NCI-H2227 (cell line): Measurements from ENCODE around the gene ADAMTS18.

Experiments
- DNase-seq: peaks from one replicate; lab custom pipeline; 2025; ENCODE audit not compliant: unreplicated experiment; lab: John Stamatoyannopoulos, UW

ADAMTS18 gene

GRCh38 chr16:77399066-77399465, 35.8 kb downstream of the ADAMTS18 start:
- no peak for DNase-seq

- no peak for DNase-seq
Observed at GRCh38 chr16:77398495-77398894, 36.3 kb downstream of the ADAMTS18 start.

GRCh38 chr16:77396461-77396860, 38.4 kb downstream of the ADAMTS18 start:
- DNase-seq = no peak

- DNase-seq = no peak
Observed at GRCh38 chr16:77394699-77395098, 40.1 kb downstream of the ADAMTS18 start.

GRCh38 chr16:77393955-77394354, 40.9 kb downstream of the ADAMTS18 start:
- no peak for DNase-seq

GRCh38 chr16:77387815-77388209, 47.0 kb downstream of the ADAMTS18 start:
- no peak for DNase-seq

GRCh38 chr16:77386831-77387814, 47.7 kb downstream of the ADAMTS18 start:
- DNase-seq = no peak

- peak; percentile 45 for DNase-seq
Observed at GRCh38 chr16:77385481-77385880, 49.4 kb downstream of the ADAMTS18 start.

- peak; percentile 64 for DNase-seq
Observed at GRCh38 chr16:77383606-77384187, 51.1 kb downstream of the ADAMTS18 start.

GRCh38 chr16:77376358-77376757, 58.5 kb downstream of the ADAMTS18 start:
- DNase-seq = no peak

GRCh38 chr16:77375396-77375795, 59.4 kb downstream of the ADAMTS18 start:
- no peak for DNase-seq

GRCh38 chr16:77374384-77374783, 60.5 kb downstream of the ADAMTS18 start:
- DNase-seq = no peak

- DNase-seq = no peak
Observed at GRCh38 chr16:77373726-77374125, 61.1 kb downstream of the ADAMTS18 start.

- DNase-seq = no peak
Observed at GRCh38 chr16:77364770-77365169, 70.1 kb downstream of the ADAMTS18 start.

- no peak for DNase-seq
Observed at GRCh38 chr16:77359065-77359502, 75.8 kb downstream of the ADAMTS18 start.

- no peak for DNase-seq
Observed at GRCh38 chr16:77353587-77354263, 81.1 kb downstream of the ADAMTS18 start.

GRCh38 chr16:77344341-77344740, 90.5 kb downstream of the ADAMTS18 start:
- peak; percentile 31 for DNase-seq

GRCh38 chr16:77336637-77337036, 98.2 kb downstream of the ADAMTS18 start:
- no peak for DNase-seq

GRCh38 chr16:77335652-77336234, 99.1 kb downstream of the ADAMTS18 start:
- no peak for DNase-seq

GRCh38 chr16:77332792-77333191, 102.0 kb downstream of the ADAMTS18 start:
- DNase-seq = no peak
